Nephron (organoid): ENCODE measurements around the gene L3MBTL4.

ENCODE experiments used
- H3K27ac Mint-ChIP-seq, 3 experiments: 2 replicates each; pipeline ENCODE4 v1.8.0; 2020; ENCODE audit warnings: mixed read lengths in 3 of 3, mild to moderate bottlenecking in 2 of 3, moderate library complexity in 1 of 3
- H3K27me3 Mint-ChIP-seq: 2 replicates; pipeline ENCODE4 v1.8.0; 2021; ENCODE audit warnings: low read depth, mild to moderate bottlenecking, moderate library complexity, mixed read lengths
- H3K36me3 Mint-ChIP-seq: 2 replicates; pipeline ENCODE4 v1.8.0; 2020; ENCODE audit warnings: low read depth, mixed read lengths
- H3K4me1 Mint-ChIP-seq: 2 replicates; pipeline ENCODE4 v1.8.0; 2020; ENCODE audit warnings: mixed read lengths
- H3K4me3 Mint-ChIP-seq, 3 experiments: 2 replicates each; pipeline ENCODE4 v1.8.0; 2020; ENCODE audit warnings: mild to moderate bottlenecking in 3 of 3, mixed read lengths in 3 of 3, moderate library complexity in 2 of 3
- H3K9me3 Mint-ChIP-seq: 2 replicates; pipeline ENCODE4 v1.8.0; 2020; ENCODE audit warnings: mixed read lengths
- CTCF ChIP-seq, 3 experiments: fragments of 200-600 bp; sonication (generic); IDR thresholded peaks; one replicate each; pipeline ENCODE4 v1.5.0; 2021; ENCODE audit warnings: antibody characterized with exemption in 3 of 3; ENCODE audit not compliant: unreplicated experiment in 3 of 3

The L3MBTL4 gene

GRCh38 chr18:6031002-6031401 is 383.7 kb downstream of the L3MBTL4 start:
- Mint-ChIP-seq H3K27ac (no peak overlapping the region), H3K9me3 (peaks cover 4% of the 10 kb centered on the region), H3K36me3 (peaks cover under 1% of the 10 kb centered on the region), H3K4me3 (no peak overlapping the region), H3K27me3 (no peaks in the 10 kb centered on the region), H3K4me1 (peaks cover 5% of the 10 kb centered on the region)
- TF ChIP-seq CTCF (IDR thresholded peaks at IDR 0.05; ENCODE audit: unreplicated experiment in 3 of 3), result no peak

GRCh38 chr18:6024745-6025248 is 389.9 kb downstream of the L3MBTL4 start:
- Mint-ChIP-seq H3K4me1 (peaks cover 17% of the 10 kb centered on the region), H3K4me3 (no peak overlapping the region), H3K27me3 (no peaks in the 10 kb centered on the region), H3K36me3 (no peaks in the 10 kb centered on the region), H3K9me3 (peaks cover 3% of the 10 kb centered on the region), H3K27ac (no peak overlapping the region)
- no peak for TF ChIP-seq CTCF (IDR thresholded peaks at IDR 0.05; ENCODE audit: unreplicated experiment in 3 of 3)

GRCh38 chr18:6023551-6023950 is 391.2 kb downstream of the L3MBTL4 start:
- peaks cover 3% of the 10 kb centered on the region for H3K9me3 Mint-ChIP-seq

GRCh38 chr18:6022845-6023244 is 391.9 kb downstream of the L3MBTL4 start:
- no peak for TF ChIP-seq CTCF (IDR thresholded peaks at IDR 0.05; ENCODE audit: unreplicated experiment in 3 of 3)
- Mint-ChIP-seq H3K27ac (no peak overlapping the region), H3K4me1 (peaks cover 17% of the 10 kb centered on the region), H3K9me3 (peaks cover under 1% of the 10 kb centered on the region), H3K27me3 (no peaks in the 10 kb centered on the region), H3K4me3 (no peak overlapping the region), H3K36me3 (no peaks in the 10 kb centered on the region)

More at GRCh38 chr18:6023551-6023950, 391.2 kb downstream of the L3MBTL4 start:
- no peaks in the 10 kb centered on the region for H3K36me3 Mint-ChIP-seq
- TF ChIP-seq CTCF (IDR thresholded peaks at IDR 0.05; ENCODE audit: unreplicated experiment in 3 of 3), result no peak
- no peak overlapping the region for H3K27ac Mint-ChIP-seq
- H3K4me1 Mint-ChIP-seq, result peaks cover 17% of the 10 kb centered on the region
- H3K27me3 Mint-ChIP-seq, result no peaks in the 10 kb centered on the region
- H3K4me3 Mint-ChIP-seq, result no peak overlapping the region

- Mint-ChIP-seq H3K4me1 (peaks cover 17% of the 10 kb centered on the region), H3K4me3 (no peak overlapping the region), H3K27ac (no peak overlapping the region), H3K9me3 (no peaks in the 10 kb centered on the region), H3K36me3 (no peaks in the 10 kb centered on the region), H3K27me3 (no peaks in the 10 kb centered on the region)
- no peak for TF ChIP-seq CTCF (IDR thresholded peaks at IDR 0.05; ENCODE audit: unreplicated experiment in 3 of 3)
Observed at GRCh38 chr18:6022074-6022444, 392.7 kb downstream of the L3MBTL4 start.

GRCh38 chr18:6021306-6022073 is 393.2 kb downstream of the L3MBTL4 start:
- no peaks in the 10 kb centered on the region for H3K27me3 Mint-ChIP-seq
- no peak for TF ChIP-seq CTCF (IDR thresholded peaks at IDR 0.05; ENCODE audit: unreplicated experiment in 3 of 3)
- no peaks in the 10 kb centered on the region for H3K36me3 Mint-ChIP-seq
- H3K9me3 Mint-ChIP-seq, result no peaks in the 10 kb centered on the region
- peaks cover 17% of the 10 kb centered on the region for H3K4me1 Mint-ChIP-seq
- no peak overlapping the region for H3K4me3 Mint-ChIP-seq
- no peak overlapping the region for H3K27ac Mint-ChIP-seq
